Measurements from ENCODE around the gene LRRC31. TPM values are rescaled to one million over a fixed set of nuclear protein-coding genes. Genes with fewer than 3 reads are reported as not detected.
A peak's percentile ranks its signal among the peaks of the same experiment; 100 is the strongest.

The LRRC31 gene
- polyA plus RNA-seq, 1 of the 3 experiments (the other 2 are of a cell fraction), result not detected

- Histone ChIP-seq H3F3A (replicated peaks; ENCODE audit: insufficient read depth) (peaks cover 22% of the 10 kb centered on the region), H3K9me3 (no peaks in the 10 kb centered on the region), H3K4me1 (ENCODE audit: control insufficient read depth in 1 of 2, insufficient read depth in 2 of 2, low read depth in 1 of 2, low read length in 1 of 2) (0 out of 4 replicates have a peak, but pooled peaks cover 0 to 4% of the 10 kb centered on the region in 2 experiments), H2AFZ (ENCODE audit: low read depth) (no peak overlapping the region), H3K27me3 (ENCODE audit: insufficient read depth) (no peaks in the 10 kb centered on the region), H3K4me3 (ENCODE audit: low read depth in 2 of 2, low read length in 1 of 2) (no peak overlapping the region), H3K9me2 (no peaks in the 10 kb centered on the region), H3K79me2 (ENCODE audit: insufficient read depth) (peaks cover 4% of the 10 kb centered on the region), H3K36me3 (replicated peaks in 1 of 2; ENCODE audit: control insufficient read depth in 1 of 2, insufficient read depth in 2 of 2, low read length in 1 of 2) (peaks cover 57 to 83% of the 10 kb centered on the region in 2 experiments), H3K27ac (ENCODE audit: low read depth in 2 of 2, low read length in 1 of 2) (no peak overlapping the region), H3K4me2 (no peak overlapping the region), H3K9ac (no peak overlapping the region), H4K20me1 (ENCODE audit: insufficient read depth) (no peaks in the 10 kb centered on the region)
- ChIA-PET POLR2A (interaction anchor here (0.7 kb wide), 1 partner anchor 10 kb away, joined by 4 read pairs; no protein-coding TSS in a partner anchor), CTCF (interaction anchor here (0.6 kb wide), 1 partner anchor 22 kb away, joined by 3 read pairs; the partner anchor contains the start of genes LRRC34 and LRRIQ4)
- WGBS (ENCODE audit: low lambda C conversion rate), result 92% methylated on average over 4 of the region's 4 CpGs
- DNase-seq, result no peak
- no peak for TF ChIP-seq TAF1 (IDR thresholded peaks at IDR 0.05; ENCODE audit: borderline replicate concordance, low read depth, low read length)
- TF ChIP-seq FOSL2 (IDR thresholded peaks at IDR 0.05; ENCODE audit: borderline replicate concordance, low read depth), result 0 out of 2 replicates have a peak, but pooled peaks have one; percentile 12
- no peak for TF ChIP-seq MXI1 (IDR thresholded peaks at IDR 0.05; ENCODE audit: low read depth, low read length)
Measured at GRCh38 chr3:169790687-169791429, 78.9 kb downstream of the LRRC31 start.

GRCh38 chr3:169790219-169790618 lies 79.5 kb downstream of the LRRC31 start:
- Histone ChIP-seq H3K79me2 (ENCODE audit: insufficient read depth) (peaks cover 4% of the 10 kb centered on the region), H3K9ac (no peak overlapping the region), H3K9me2 (no peaks in the 10 kb centered on the region), H3K4me3 (ENCODE audit: low read depth in 2 of 2, low read length in 1 of 2) (no peak overlapping the region), H3K27me3 (ENCODE audit: insufficient read depth) (no peaks in the 10 kb centered on the region), H3K9me3 (no peaks in the 10 kb centered on the region), H2AFZ (ENCODE audit: low read depth) (no peak overlapping the region), H4K20me1 (ENCODE audit: insufficient read depth) (no peaks in the 10 kb centered on the region), H3K27ac (ENCODE audit: low read depth in 2 of 2, low read length in 1 of 2) (no peak overlapping the region), H3F3A (replicated peaks; ENCODE audit: insufficient read depth) (peaks cover 20% of the 10 kb centered on the region), H3K4me1 (ENCODE audit: control insufficient read depth in 1 of 2, insufficient read depth in 2 of 2, low read depth in 1 of 2, low read length in 1 of 2) (0 out of 4 replicates have a peak, but pooled peaks cover 0 to 4% of the 10 kb centered on the region in 2 experiments), H3K4me2 (no peak overlapping the region), H3K36me3 (replicated peaks in 1 of 2; ENCODE audit: control insufficient read depth in 1 of 2, insufficient read depth in 2 of 2, low read length in 1 of 2) (peaks cover 59 to 83% of the 10 kb centered on the region in 2 experiments)
- TF ChIP-seq USF1 (IDR thresholded peaks at IDR 0.05; ENCODE audit: borderline replicate concordance, low read depth) (no peak), FOXM1 (IDR thresholded peaks at IDR 0.05; ENCODE audit: low read depth) (no peak), FOSL2 (IDR thresholded peaks at IDR 0.05; ENCODE audit: borderline replicate concordance, low read depth) (no peak), ELF1 (IDR thresholded peaks at IDR 0.05) (no peak), TEAD4 (IDR thresholded peaks at IDR 0.05; ENCODE audit: borderline replicate concordance, insufficient read depth) (no peak), RAD21 (IDR thresholded peaks at IDR 0.05; ENCODE audit: low read length) (no peak), YY1 (IDR thresholded peaks at IDR 0.05; ENCODE audit: low read depth) (no peak), USF2 (IDR thresholded peaks at IDR 0.05; ENCODE audit: borderline replicate concordance, low read depth, low read length) (no peak), MXI1 (IDR thresholded peaks at IDR 0.05; ENCODE audit: low read depth, low read length) (no peak), GABPA (IDR thresholded peaks at IDR 0.05; ENCODE audit: low read depth) (no peak), RXRA (IDR thresholded peaks at IDR 0.05; ENCODE audit: borderline replicate concordance, low read depth) (no peak), MEF2A (IDR thresholded peaks at IDR 0.05; ENCODE audit: borderline replicate concordance, low read depth) (no peak), ZBTB33 (IDR thresholded peaks at IDR 0.05; ENCODE audit: borderline replicate concordance, low read depth) (no peak), FOXJ3 (CRISPR knock-in tag; IDR thresholded peaks at IDR 0.05) (no peak)
- POLR2A ChIA-PET, result no interaction called here
- CTCF ChIA-PET, result no interaction called here
- no peak for DNase-seq

Measured in SK-N-SH (cell line).